SK-N-SH (cell line): ENCODE results near the gene WBP2NL. TPM values are rescaled to one million over a fixed set of nuclear protein-coding genes. Genes with fewer than 3 reads are reported as not detected.

ENCODE experiments used
- CTCF ChIA-PET: fragments of 300-600, 350-600 bp; formaldehyde crosslinking; extraction: SDS; loops from one replicate; lab custom pipeline; 2021; lab: Yijun Ruan, JAX
- POLR2A ChIA-PET: fragments of 350-600 bp; sonication (Branson Sonifier 250); formaldehyde crosslinking; extraction: SDS; loops from one replicate; lab custom pipeline; 2020; ENCODE audit warnings: antibody characterized with exemption, inconsistent platforms; lab: Yijun Ruan, JAX
- DNase-seq: peaks from one replicate; pipeline ENCODE4 v3.0.0; 2012
- H2AFZ ChIP-seq: fragments of 200-600 bp; sonication (generic); 2 replicates; pipeline ENCODE4 v1.8.1; 2016; ENCODE audit warnings: antibody characterized with exemption, mild to moderate bottlenecking, low read depth
- H3F3A ChIP-seq: fragments of 200-600 bp; sonication (generic); replicated peaks from 2 replicates; pipeline ENCODE3; 2016; ENCODE audit warnings: antibody characterized with exemption, mild to moderate bottlenecking; ENCODE audit not compliant: insufficient read depth
- H3K27ac ChIP-seq, 2 experiments: fragments of 200-500 bp in 1 of 2; fragments of 200-600 bp in 1 of 2; sonication (Bioruptor generic) in 1 of 2; sonication (generic), shearing (Covaris generic) in 1 of 2; 2 replicates each; pipeline versions ENCODE4 v1.5.1 to v1.6.1; 2014 to 2016; ENCODE audit warnings: low read depth in 2 of 2, inconsistent platforms in 1 of 2, low read length in 1 of 2, mild to moderate bottlenecking in 1 of 2, mixed read lengths in 1 of 2
- H3K27me3 ChIP-seq: fragments of 200-600 bp; sonication (generic), shearing (Covaris generic); 2 replicates; pipeline ENCODE4 v1.6.1; 2016; ENCODE audit warnings: mixed run types; ENCODE audit not compliant: insufficient read depth
- H3K36me3 ChIP-seq, 2 experiments: fragments of 200-500 bp in 1 of 2; fragments of 200-600 bp in 1 of 2; sonication (Bioruptor generic) in 1 of 2; sonication (generic) in 1 of 2; replicated peaks in 1 of 2; 2 replicates each; pipeline versions ENCODE3 to v1.5.1; 2014 to 2016; ENCODE audit warnings: low read length in 1 of 2, mild to moderate bottlenecking in 1 of 2; ENCODE audit not compliant: insufficient read depth in 2 of 2, control insufficient read depth in 1 of 2
- H3K4me1 ChIP-seq, 2 experiments: fragments of 200-500 bp in 1 of 2; fragments of 200-600 bp in 1 of 2; sonication (Bioruptor generic) in 1 of 2; sonication (generic), shearing (Covaris generic) in 1 of 2; 2 replicates each; pipeline versions ENCODE4 v1.5.1 to v1.6.1; 2014 to 2016; ENCODE audit warnings: low read depth in 1 of 2, low read length in 1 of 2, mixed run types in 1 of 2; ENCODE audit not compliant: insufficient read depth in 2 of 2, control insufficient read depth in 1 of 2
- H3K4me2 ChIP-seq: fragments of 200-600 bp; sonication (generic), shearing (Covaris generic); 2 replicates; pipeline ENCODE4 v1.6.1; 2017; ENCODE audit warnings: mixed run types
- H3K4me3 ChIP-seq, 2 experiments: fragments of 200-500 bp in 1 of 2; fragments of 200-600 bp in 1 of 2; sonication (Bioruptor generic) in 1 of 2; sonication (generic), shearing (Covaris generic) in 1 of 2; 2 replicates each; pipeline versions ENCODE4 v1.5.1 to v1.8.1; 2014 to 2016; ENCODE audit warnings: low read depth in 2 of 2, inconsistent platforms in 1 of 2, low read length in 1 of 2, mild to moderate bottlenecking in 1 of 2, mixed read lengths in 1 of 2, moderate library complexity in 1 of 2
- H3K79me2 ChIP-seq: fragments of 200-600 bp; sonication (generic); 2 replicates; pipeline ENCODE4 v1.8.1; 2017; ENCODE audit warnings: mild to moderate bottlenecking; ENCODE audit not compliant: insufficient read depth
- H3K9ac ChIP-seq: fragments of 200-600 bp; sonication (generic); 2 replicates; pipeline ENCODE4 v1.6.1; 2017; ENCODE audit warnings: mixed run types
- H3K9me2 ChIP-seq: fragments of 200-600 bp; sonication (generic); 2 replicates; pipeline ENCODE4 v1.6.1; 2017; ENCODE audit warnings: mixed run types
- H3K9me3 ChIP-seq: fragments of 200-600 bp; sonication (generic); 2 replicates; pipeline ENCODE4 v1.6.1; 2017; ENCODE audit warnings: mixed run types, mild to moderate bottlenecking, moderate library complexity
- H4K20me1 ChIP-seq: fragments of 200-600 bp; sonication (generic); 2 replicates; pipeline ENCODE4 v1.6.1; 2017; ENCODE audit warnings: mild to moderate bottlenecking, mixed run types; ENCODE audit not compliant: insufficient read depth
- CTCF ChIP-seq: fragments of 200-600 bp; sonication (generic); IDR thresholded peaks from 2 replicates; pipeline ENCODE4 v1.6.1; 2017; ENCODE audit warnings: antibody characterized with exemption, mild to moderate bottlenecking, moderate library complexity
- ELF1 ChIP-seq: IDR thresholded peaks from 2 replicates; pipeline ENCODE4 v1.4.0; 2012
- FOSL2 ChIP-seq: IDR thresholded peaks from 2 replicates; pipeline ENCODE4 v1.4.0; 2012; ENCODE audit warnings: low read depth, mild to moderate bottlenecking, moderate library complexity, borderline replicate concordance
- GABPA ChIP-seq: IDR thresholded peaks from 2 replicates; pipeline ENCODE4 v1.4.0; 2012; ENCODE audit warnings: low read depth, mild to moderate bottlenecking
- JUND ChIP-seq: IDR thresholded peaks from 2 replicates; pipeline ENCODE4 v1.4.0; 2012
- MAX ChIP-seq: IDR thresholded peaks from 2 replicates; pipeline ENCODE4 v1.4.0; 2012; ENCODE audit warnings: low read depth
- NFIC ChIP-seq: IDR thresholded peaks from 2 replicates; pipeline ENCODE4 v1.4.0; 2012; ENCODE audit warnings: borderline replicate concordance
- REST ChIP-seq: IDR thresholded peaks from 2 replicates; pipeline ENCODE4 v1.6.1; 2012; ENCODE audit warnings: mild to moderate bottlenecking, low read depth, low read length, moderate library complexity
- RFX5 ChIP-seq: IDR thresholded peaks from 2 replicates; pipeline ENCODE4 v1.6.1; 2012; ENCODE audit warnings: mild to moderate bottlenecking, improper control_type of control experiment, low read length
- RXRA ChIP-seq: IDR thresholded peaks from 2 replicates; pipeline ENCODE4 v1.4.0; 2012; ENCODE audit warnings: low read depth, mild to moderate bottlenecking, borderline replicate concordance
- TEAD4 ChIP-seq: IDR thresholded peaks from 2 replicates; pipeline ENCODE4 v1.4.0; 2012; ENCODE audit warnings: mild to moderate bottlenecking, borderline replicate concordance; ENCODE audit not compliant: insufficient read depth
- YY1 ChIP-seq: IDR thresholded peaks from 2 replicates; pipeline ENCODE4 v1.4.0; 2012; ENCODE audit warnings: low read depth, mild to moderate bottlenecking
- WGBS: methylation state at CpG from one replicate; pipeline ENCODE4 v1.1.6; 2017; ENCODE audit warnings: low lambda C conversion rate; 5-methylcytosine and 5-hydroxymethylcytosine counted together
- polyA plus RNA-seq, 3 experiments: library from polyadenylated mRNA; depleted of rRNA; stranded (reverse); fragments of >200 nt; gene quantifications; 2 replicates each; pipeline ENCODE4 v1.2.3, GENCODE V29; 2012
- TF ChIP-seq, protein P1 (sequence below): IDR thresholded peaks from 2 replicates; pipeline ENCODE4 v1.4.0; 2012; ENCODE audit warnings: low read depth, borderline replicate concordance
- TF ChIP-seq, protein P2 (sequence below): fragments of 150-350 bp; IDR thresholded peaks from 2 replicates; pipeline ENCODE4 v1.6.1; 2016; ENCODE audit warnings: mild to moderate bottlenecking, low read depth, low read length
- TF ChIP-seq, protein P3 (sequence below): IDR thresholded peaks from 2 replicates; pipeline ENCODE4; 2012

WBP2NL gene
- polyA plus RNA-seq, 1 of the 3 experiments (the other 2 are of a cell fraction): 0.07 TPM

DNA sequence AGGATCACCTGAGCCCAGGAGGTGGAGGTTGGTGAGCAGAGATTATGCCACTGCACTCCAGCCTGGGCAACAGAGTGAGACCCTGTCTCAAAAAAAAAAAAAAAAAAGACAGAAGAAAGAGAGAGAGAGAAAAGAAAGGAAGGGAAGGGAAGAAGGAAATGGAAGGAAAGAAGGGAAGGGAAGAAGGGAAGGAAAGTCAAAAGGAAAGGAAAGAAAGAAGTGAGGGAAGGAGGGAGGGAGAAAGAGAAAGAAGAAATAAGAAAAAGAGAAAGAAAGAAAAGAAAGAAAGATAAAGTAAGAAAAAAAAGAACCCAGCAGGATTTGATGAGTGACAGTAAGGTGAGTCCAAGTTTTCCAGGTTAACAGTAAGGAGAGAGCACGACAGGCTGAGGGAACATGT, 19.6 kb downstream of the WBP2NL start:
- TF ChIP-seq, protein P1, sequence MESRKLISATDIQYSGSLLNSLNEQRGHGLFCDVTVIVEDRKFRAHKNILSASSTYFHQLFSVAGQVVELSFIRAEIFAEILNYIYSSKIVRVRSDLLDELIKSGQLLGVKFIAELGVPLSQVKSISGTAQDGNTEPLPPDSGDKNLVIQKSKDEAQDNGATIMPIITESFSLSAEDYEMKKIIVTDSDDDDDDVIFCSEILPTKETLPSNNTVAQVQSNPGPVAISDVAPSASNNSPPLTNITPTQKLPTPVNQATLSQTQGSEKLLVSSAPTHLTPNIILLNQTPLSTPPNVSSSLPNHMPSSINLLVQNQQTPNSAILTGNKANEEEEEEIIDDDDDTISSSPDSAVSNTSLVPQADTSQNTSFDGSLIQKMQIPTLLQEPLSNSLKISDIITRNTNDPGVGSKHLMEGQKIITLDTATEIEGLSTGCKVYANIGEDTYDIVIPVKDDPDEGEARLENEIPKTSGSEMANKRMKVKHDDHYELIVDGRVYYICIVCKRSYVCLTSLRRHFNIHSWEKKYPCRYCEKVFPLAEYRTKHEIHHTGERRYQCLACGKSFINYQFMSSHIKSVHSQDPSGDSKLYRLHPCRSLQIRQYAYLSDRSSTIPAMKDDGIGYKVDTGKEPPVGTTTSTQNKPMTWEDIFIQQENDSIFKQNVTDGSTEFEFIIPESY: no peak
- TF ChIP-seq REST: no peak
- TF ChIP-seq, protein P2, sequence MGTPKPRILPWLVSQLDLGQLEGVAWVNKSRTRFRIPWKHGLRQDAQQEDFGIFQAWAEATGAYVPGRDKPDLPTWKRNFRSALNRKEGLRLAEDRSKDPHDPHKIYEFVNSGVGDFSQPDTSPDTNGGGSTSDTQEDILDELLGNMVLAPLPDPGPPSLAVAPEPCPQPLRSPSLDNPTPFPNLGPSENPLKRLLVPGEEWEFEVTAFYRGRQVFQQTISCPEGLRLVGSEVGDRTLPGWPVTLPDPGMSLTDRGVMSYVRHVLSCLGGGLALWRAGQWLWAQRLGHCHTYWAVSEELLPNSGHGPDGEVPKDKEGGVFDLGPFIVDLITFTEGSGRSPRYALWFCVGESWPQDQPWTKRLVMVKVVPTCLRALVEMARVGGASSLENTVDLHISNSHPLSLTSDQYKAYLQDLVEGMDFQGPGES: no peak
- no peak for TF ChIP-seq FOSL2
- TF ChIP-seq, protein P3, sequence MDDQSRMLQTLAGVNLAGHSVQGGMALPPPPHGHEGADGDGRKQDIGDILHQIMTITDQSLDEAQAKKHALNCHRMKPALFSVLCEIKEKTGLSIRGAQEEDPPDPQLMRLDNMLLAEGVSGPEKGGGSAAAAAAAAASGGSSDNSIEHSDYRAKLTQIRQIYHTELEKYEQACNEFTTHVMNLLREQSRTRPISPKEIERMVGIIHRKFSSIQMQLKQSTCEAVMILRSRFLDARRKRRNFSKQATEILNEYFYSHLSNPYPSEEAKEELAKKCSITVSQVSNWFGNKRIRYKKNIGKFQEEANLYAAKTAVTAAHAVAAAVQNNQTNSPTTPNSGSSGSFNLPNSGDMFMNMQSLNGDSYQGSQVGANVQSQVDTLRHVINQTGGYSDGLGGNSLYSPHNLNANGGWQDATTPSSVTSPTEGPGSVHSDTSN: no peak
- TF ChIP-seq RFX5: no peak
- TF ChIP-seq MAX: no peak
- no peak for TF ChIP-seq TEAD4
- no peak for TF ChIP-seq GABPA
- TF ChIP-seq JUND: no peak
- TF ChIP-seq YY1: no peak
- no peak for TF ChIP-seq RXRA
- no peak for TF ChIP-seq ELF1
- TF ChIP-seq NFIC: no peak
- TF ChIP-seq CTCF: no peak
- Histone ChIP-seq H3K36me3 (no peaks in the 10 kb centered on the region), H3K9me3 (no peaks in the 10 kb centered on the region), H3K27me3 (no peaks in the 10 kb centered on the region), H3K9me2 (no peaks in the 10 kb centered on the region), H3K79me2 (no peaks in the 10 kb centered on the region), H3F3A (no peaks in the 10 kb centered on the region), H4K20me1 (no peaks in the 10 kb centered on the region), H2AFZ (no peak overlapping the region), H3K4me1 (no peaks in the 10 kb centered on the region), H3K27ac (no peak overlapping the region), H3K9ac (no peak overlapping the region), H3K4me2 (no peak overlapping the region), H3K4me3 (no peak overlapping the region)
- ChIA-PET POLR2A (no interaction called here), CTCF (no interaction called here)
- WGBS: 64% methylated on average over 1 of the region's 1 CpG
- no peak for DNase-seq
